Activated gamma-delta T cell (primary cell): Measurements from ENCODE around the gene RAB4B.
"Not testable (repeated sequence)": the region's sequence is repeated elsewhere in the genome, so short reads cannot be mapped to it uniquely, and the experiment has no call there.

ENCODE experiments used
- DNase-seq: peaks from one replicate; lab custom pipeline; 2025; lab: John Stamatoyannopoulos, UW

RAB4B gene

GRCh38 chr19:40780582-40780981 is 2.5 kb downstream of the RAB4B start:
- DNase-seq, result no peak

- no peak for DNase-seq
Measured at GRCh38 chr19:40781140-40781539, 3.1 kb downstream of the RAB4B start.

- DNase-seq, result no peak
Measured at GRCh38 chr19:40783711-40784110, 5.7 kb downstream of the RAB4B start.

GRCh38 chr19:40784146-40784545 is 6.1 kb downstream of the RAB4B start:
- DNase-seq, result not testable (repeated sequence)

GRCh38 chr19:40785526-40785925 is 7.5 kb downstream of the RAB4B start:
- DNase-seq, result no peak

- no peak for DNase-seq
Measured at GRCh38 chr19:40786060-40787037, 8.3 kb downstream of the RAB4B start.

GRCh38 chr19:40791349-40791748 is 13.3 kb downstream of the RAB4B start:
- no peak for DNase-seq

GRCh38 chr19:40791996-40792395 is 13.9 kb downstream of the RAB4B start:
- no peak for DNase-seq

GRCh38 chr19:40797166-40797962 is 19.3 kb downstream of the RAB4B start:
- no peak for DNase-seq

- DNase-seq, result peak; percentile 42
Measured at GRCh38 chr19:40797963-40798682, 20.1 kb downstream of the RAB4B start.

GRCh38 chr19:40798683-40799557 is 20.9 kb downstream of the RAB4B start, which contains the start of gene EGLN2:
Gene EGLN2, plus strand, starts transcription at chr19:40799191. Its CDS starts 1,382 bp downstream, at chr19:40800573.
- peak; percentile 100 for DNase-seq

- peak; percentile 33 for DNase-seq
Measured at GRCh38 chr19:40799558-40800338, 21.7 kb downstream of the RAB4B start.

- no peak for DNase-seq
Measured at GRCh38 chr19:40800339-40800996, 22.4 kb downstream of the RAB4B start.

- peak; percentile 31 for DNase-seq
Measured at GRCh38 chr19:40800997-40801377, 22.9 kb downstream of the RAB4B start.

- DNase-seq, result no peak
Measured at GRCh38 chr19:40801426-40802299, 23.6 kb downstream of the RAB4B start.

GRCh38 chr19:40802300-40803169 is 24.5 kb downstream of the RAB4B start:
- DNase-seq, result no peak

- DNase-seq, result no peak
Measured at GRCh38 chr19:40803170-40803856, 25.3 kb downstream of the RAB4B start.
